Activated CD4-positive, alpha-beta T cell treated with anti-CD3 and anti-CD28 coated beads, Interleukin-2, amount 50 U/mL, for 24 hours (primary cell): Measurements from ENCODE around the gene SH3RF1.
"Not testable (repeated sequence)": the region's sequence is repeated elsewhere in the genome, so short reads cannot be mapped to it uniquely, and the experiment has no call there.

Experiments
- DNase-seq, 2 donors: peaks; one replicate each; pipeline ENCODE4 v3.0.0-alpha.2; 2020; ENCODE audit warnings: low read depth in 1 of 2, low spot score in 1 of 2

Gene SH3RF1

DNA sequence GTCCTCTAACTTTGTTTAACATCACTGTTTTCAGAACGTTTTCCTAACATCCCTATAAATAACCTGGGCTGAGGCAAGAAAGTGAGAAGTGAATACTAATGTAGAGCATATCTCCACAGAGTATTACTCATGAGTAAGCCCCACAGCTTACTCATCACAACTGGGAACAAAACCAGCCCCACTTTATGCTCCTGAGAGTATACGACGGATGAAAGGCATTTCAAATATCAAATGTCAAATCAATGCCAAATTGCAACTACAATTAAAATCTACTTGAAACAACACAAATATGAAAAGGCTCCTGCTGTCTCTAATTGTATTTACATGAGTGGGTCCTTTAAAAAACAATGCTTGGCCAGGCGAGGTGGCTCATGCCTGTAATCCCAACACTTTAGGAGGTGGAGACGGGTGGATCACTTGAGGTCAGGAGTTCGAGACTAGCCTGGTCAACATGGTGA is 41.2 kb downstream of the SH3RF1 start:
- no peak for DNase-seq

GRCh38 chr4:169228076-169228475 is 42.7 kb downstream of the SH3RF1 start:
- no peak for DNase-seq

- DNase-seq = no peak
These were observed 44.2 kb downstream of the SH3RF1 start for GRCh38 chr4:169226565-169226964.

GRCh38 chr4:169225812-169226211 is 44.9 kb downstream of the SH3RF1 start:
- DNase-seq = no peak

GRCh38 chr4:169225058-169225751 is 45.6 kb downstream of the SH3RF1 start:
- no peak for DNase-seq

DNA sequence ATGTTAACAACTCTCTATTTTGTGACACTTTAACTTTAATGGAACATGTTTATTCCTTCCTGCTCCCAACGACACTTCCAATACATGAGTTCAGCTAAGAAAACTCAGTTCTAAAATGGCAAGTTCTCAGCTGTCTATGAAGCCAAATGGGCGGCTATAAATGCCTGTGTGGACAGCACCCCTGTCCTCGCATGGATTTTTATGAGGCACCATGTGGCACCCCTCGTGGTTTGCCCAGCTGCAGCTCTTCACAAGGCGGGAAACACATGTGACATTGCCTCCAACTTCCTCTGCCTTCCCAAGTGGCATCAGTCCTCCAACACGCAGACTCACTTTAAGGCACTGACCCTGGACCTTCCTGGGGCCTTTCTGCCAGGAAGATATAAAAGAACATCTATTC is 48.0 kb downstream of the SH3RF1 start:
- no peak for DNase-seq

- DNase-seq = no peak
These were observed 49.1 kb downstream of the SH3RF1 start for GRCh38 chr4:169221662-169222061.

- no peak for DNase-seq
These were observed 49.8 kb downstream of the SH3RF1 start for GRCh38 chr4:169220854-169221411.

GRCh38 chr4:169220447-169220846 is 50.3 kb downstream of the SH3RF1 start:
- DNase-seq = no peak

DNA sequence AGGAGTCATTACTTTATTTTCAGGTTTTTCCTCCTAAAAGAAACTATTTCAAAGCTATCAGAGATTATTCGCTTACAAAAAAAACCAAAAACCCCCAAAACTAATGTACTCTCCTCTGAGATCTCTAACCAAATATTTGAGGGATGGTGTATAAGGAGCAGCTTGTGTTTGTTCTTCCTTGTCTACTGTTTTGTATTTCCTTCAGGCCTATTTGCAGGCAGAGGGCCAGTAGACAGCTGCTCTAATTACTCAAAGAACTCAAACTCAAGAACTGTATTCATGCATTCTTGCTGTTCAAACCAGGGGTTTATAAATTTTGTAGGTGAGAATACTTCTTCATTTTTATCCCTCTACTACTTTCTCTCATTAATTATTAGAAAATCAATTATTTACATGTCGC is 51.3 kb downstream of the SH3RF1 start:
- no peak for DNase-seq

DNA sequence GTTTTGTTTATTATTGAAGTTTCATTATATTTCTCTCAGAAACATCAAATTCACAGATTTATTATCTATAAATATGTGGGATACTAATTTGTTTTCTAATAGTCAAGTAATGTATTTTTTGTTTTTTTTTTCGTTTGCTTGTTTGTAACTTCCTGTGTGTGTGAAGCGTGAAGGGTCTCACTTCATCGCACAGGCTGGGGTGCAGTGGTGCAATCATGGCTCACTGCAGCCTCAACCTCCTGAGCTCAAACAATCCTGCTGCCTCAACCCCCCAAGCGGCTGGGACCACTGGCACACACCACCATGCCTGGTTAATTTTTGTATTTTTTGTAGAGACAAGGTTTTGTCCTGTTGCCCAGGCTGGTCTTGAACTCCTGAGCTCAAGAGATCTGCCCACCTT is 55.1 kb downstream of the SH3RF1 start:
- no peak for DNase-seq

DNA sequence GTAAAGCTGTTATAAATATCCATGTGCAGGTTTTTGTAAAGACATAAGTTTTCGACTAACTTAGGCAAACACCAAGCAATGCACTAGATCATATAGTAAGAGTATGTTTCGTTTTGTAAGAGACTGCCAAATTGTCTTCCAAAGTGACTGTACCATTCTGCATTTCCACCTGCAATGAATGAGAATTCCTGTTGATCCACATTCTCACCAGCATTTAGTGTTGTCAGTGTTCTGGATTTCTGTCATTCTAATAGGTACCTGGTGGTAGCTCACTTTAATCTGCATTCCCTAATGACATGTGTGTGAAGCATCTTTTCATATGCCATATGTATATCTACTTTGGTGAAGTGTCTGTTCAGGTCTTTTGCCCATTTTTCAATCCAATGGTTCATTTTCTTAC is 57.8 kb downstream of the SH3RF1 start:
- no peak for DNase-seq

GRCh38 chr4:169210504-169211118 is 60.1 kb downstream of the SH3RF1 start:
- no peak for DNase-seq

- no peak for DNase-seq
These were observed 61.3 kb downstream of the SH3RF1 start for GRCh38 chr4:169209388-169209883.

DNA sequence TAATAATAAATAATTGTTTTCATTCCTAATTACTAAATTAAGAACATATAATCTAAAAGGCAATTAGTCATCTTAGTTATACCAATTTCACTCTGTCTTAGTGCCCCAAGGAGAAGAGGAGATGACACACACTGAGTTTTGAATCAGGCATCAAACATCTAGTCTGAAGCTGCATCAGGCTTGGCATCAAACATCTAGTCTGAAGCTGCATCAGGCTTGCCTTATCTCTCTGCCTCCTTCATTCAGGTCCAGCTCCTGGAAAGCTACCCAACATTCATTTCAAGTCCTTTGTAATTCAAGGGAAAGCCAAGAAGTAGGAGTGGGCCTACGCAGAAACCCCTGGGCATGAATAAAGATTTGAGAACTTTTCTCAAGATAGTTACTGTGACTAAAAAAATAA is 62.2 kb downstream of the SH3RF1 start:
- no peak for DNase-seq

- no peak for DNase-seq
These were observed 62.7 kb downstream of the SH3RF1 start for GRCh38 chr4:169208090-169208455.

DNA sequence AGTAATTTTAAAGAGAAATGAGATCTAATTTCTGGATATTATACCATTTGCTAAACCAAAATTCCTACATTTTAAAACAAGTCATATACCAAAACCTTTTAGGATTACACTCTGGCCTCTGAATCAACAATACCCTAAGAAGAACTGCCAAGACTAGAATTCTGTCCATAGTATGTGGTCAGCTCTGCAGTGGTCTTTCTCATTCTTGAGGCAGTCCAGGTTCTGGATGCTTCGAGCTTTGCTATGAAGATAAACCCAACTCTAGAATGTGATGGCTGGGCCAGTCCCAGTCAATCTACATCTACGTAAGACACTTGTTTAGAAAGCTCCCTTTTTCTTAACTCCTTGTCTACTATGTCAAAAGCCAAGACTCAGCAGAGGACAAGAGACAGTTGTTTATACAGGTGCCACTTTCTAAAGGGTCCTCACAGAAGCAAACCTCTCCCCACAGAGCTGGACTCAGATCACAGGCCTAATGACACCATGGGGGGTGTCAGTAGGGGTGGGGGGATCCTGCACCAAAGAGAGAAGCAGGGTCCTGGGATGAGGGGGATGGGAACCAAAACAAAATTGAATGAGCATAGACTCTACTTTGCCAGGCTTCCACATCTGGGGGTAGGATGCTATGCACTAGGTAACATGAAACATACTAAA is 63.2 kb downstream of the SH3RF1 start:
- no peak for DNase-seq

DNA sequence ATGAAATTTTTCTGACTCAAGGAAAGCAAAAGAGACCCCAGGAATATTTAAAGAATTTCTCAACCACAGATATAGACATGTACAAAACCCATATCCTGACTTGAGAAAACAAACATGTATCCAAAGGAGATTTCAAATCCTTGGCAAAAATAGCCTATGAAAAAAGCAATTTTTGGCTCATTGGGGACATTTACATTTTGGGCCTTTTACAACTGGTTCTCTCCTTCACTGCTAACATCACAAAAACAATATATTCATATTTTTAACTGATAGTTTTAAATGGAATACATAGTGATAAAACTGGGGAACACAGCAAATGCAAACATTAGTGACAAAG is 65.0 kb downstream of the SH3RF1 start:
- DNase-seq = no peak

DNA sequence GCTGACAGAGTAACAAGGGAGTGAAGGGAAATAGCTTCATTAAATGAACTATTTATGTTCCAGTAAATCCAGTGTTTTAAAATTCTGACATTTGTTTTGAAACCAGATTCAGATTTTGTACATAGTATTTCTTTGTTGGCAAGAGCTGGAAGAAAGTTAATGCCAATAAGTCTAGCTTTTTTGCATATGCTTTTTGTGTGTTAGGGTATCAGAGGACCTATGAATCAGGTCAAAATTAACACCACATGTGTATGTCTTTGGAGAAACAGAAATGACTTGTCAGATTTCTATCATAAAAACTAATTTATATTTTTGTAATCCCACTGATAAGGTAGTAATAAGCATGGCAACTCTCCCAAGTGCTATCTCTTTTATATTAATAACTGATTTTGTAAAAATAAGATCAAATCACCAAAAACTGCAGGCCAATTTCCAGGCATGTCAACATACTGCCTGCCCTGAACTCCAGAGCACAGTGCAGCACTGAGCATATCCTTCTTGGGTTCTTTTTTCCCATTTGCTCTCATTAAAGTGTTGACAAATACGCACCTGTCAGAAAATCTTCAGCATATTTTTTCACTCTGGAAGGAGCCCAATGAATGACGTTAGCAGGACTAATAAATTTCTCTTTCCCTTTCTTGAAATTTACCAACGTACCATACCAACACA is 65.5 kb downstream of the SH3RF1 start:
- no peak for DNase-seq

DNA sequence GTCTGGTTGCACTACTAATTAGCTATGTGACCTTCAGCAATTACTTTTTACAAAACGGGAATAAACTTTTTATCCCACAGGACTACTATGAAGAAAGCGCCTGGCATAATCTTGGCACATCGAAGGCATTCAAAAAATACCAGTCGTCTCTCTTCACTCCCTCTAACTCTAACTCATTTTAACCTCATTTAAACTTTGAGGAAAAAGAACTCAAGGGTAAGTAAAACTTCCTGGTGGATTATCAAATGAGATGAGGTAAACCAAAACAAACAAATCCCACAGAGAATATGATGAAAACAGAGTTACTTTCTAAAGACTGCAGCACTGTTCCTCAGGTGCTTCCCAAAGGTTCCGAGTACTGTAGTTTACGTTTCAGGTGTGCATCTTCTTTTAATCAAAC is 66.9 kb downstream of the SH3RF1 start:
- DNase-seq = no peak

DNA sequence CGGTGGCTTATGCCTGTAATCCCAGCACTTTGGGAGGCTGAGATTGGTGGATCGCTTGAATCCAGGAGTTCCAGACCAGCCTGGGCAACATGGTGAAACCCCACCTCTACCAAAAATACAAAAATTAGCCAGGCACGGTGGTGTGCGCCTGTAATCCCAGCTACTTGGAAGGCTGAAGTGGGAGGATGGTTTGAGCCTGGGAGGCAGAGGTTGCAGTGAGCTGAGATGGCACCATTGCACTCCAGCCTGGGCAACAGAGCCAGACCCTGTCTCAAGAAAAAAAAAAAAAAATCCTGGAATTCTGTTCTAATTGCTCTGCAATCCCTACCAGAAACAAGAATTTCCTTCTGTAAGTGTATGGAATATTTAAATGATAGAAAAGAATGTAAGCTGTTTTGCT is 67.5 kb downstream of the SH3RF1 start:
- not testable (repeated sequence) for DNase-seq

DNA sequence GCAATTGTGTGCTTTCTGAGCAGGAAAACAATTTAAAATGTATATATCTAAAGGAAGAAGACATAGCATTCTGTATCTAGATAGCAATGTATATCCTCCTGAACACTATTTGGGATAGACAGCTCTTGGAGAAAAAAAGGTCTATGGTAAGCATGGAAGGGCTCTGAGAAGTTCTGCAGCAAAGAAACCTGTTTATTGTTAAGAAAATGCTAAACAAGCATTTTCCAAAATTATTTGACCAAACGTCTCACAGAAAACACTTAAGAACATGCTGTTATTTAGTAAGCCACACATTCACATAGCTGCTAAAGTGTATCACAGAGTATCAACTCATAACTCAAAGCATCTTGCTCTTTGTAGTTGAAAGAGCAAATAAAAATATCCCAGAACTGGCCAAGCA is 67.9 kb downstream of the SH3RF1 start:
- DNase-seq = no peak
